H9 (cell line): ENCODE data around the gene PLXNC1. TPM values are rescaled to one million over a fixed set of nuclear protein-coding genes. Genes with fewer than 3 reads are reported as not detected.

Source experiments
- DNase-seq: peaks from one replicate; pipeline ENCODE4 v3.0.0-alpha.2; 2017
- H2AFZ ChIP-seq: one replicate; pipeline ENCODE4 v1.6.1; 2013; ENCODE audit warnings: mild to moderate bottlenecking, low read length, control low read depth, moderate library complexity
- H2AK5ac ChIP-seq: 2 replicates; pipeline ENCODE4 v1.6.1; 2013; ENCODE audit warnings: low read length, control low read depth, mixed read lengths; ENCODE audit not compliant: insufficient read length
- H2BK120ac ChIP-seq: one replicate; pipeline ENCODE4 v1.6.1; 2013; ENCODE audit warnings: low read depth, mild to moderate bottlenecking, low read length, control low read depth, inconsistent platforms; ENCODE audit not compliant: poor library complexity, severe bottlenecking
- H2BK12ac ChIP-seq: 2 replicates; pipeline ENCODE4 v1.6.1; 2013; ENCODE audit warnings: low read length, control low read depth, mixed read lengths, low read depth; ENCODE audit not compliant: insufficient read length
- H2BK15ac ChIP-seq: 2 replicates; pipeline ENCODE4 v1.6.1; 2013; ENCODE audit warnings: low read depth, low read length, control low read depth
- H2BK20ac ChIP-seq: one replicate; pipeline ENCODE4 v1.6.1; 2013; ENCODE audit warnings: low read depth, mild to moderate bottlenecking, low read length, control low read depth, inconsistent platforms; ENCODE audit not compliant: poor library complexity, severe bottlenecking
- H2BK5ac ChIP-seq: 2 replicates; pipeline ENCODE4 v1.6.1; 2013; ENCODE audit warnings: low read length, control low read depth, mixed read lengths; ENCODE audit not compliant: insufficient read length
- H3K14ac ChIP-seq: 2 replicates; pipeline ENCODE4 v1.6.1; 2013; ENCODE audit warnings: low read length, control low read depth; ENCODE audit not compliant: insufficient read depth
- H3K18ac ChIP-seq: 2 replicates; pipeline ENCODE4 v1.6.1; 2013; ENCODE audit warnings: low read depth, mild to moderate bottlenecking, mixed read lengths, low read length, control low read depth; ENCODE audit not compliant: insufficient read length
- H3K23ac ChIP-seq: 2 replicates; pipeline ENCODE4 v1.6.1; 2013; ENCODE audit warnings: low read length, control low read depth, mixed read lengths, low read depth; ENCODE audit not compliant: insufficient read length
- H3K23me2 ChIP-seq: 2 replicates; pipeline ENCODE4 v1.6.1; 2013; ENCODE audit warnings: low read depth, mild to moderate bottlenecking, mixed read lengths, low read length, control low read depth; ENCODE audit not compliant: insufficient read length, poor library complexity, severe bottlenecking
- H3K27ac ChIP-seq: 2 replicates; pipeline ENCODE4 v1.5.1; 2013; ENCODE audit warnings: low read length, control low read depth, mixed read lengths, low read depth; ENCODE audit not compliant: insufficient read length
- H3K27me3 ChIP-seq: 2 replicates; pipeline ENCODE4 v1.6.1; 2013; ENCODE audit warnings: low read length, control low read depth, inconsistent platforms; ENCODE audit not compliant: insufficient read depth
- H3K4ac ChIP-seq: 2 replicates; pipeline ENCODE4 v1.6.1; 2013; ENCODE audit warnings: low read depth, mild to moderate bottlenecking, control low read depth, inconsistent platforms, low read length, moderate library complexity
- H3K4me1 ChIP-seq: 2 replicates; pipeline ENCODE4 v1.6.1; 2013; ENCODE audit warnings: low read length, control low read depth, inconsistent platforms; ENCODE audit not compliant: insufficient read depth
- H3K4me2 ChIP-seq: 2 replicates; pipeline ENCODE4 v1.6.1; 2013; ENCODE audit warnings: low read length, control low read depth, mixed read lengths; ENCODE audit not compliant: insufficient read length, insufficient read depth
- H3K56ac ChIP-seq: 2 replicates; pipeline ENCODE4 v1.6.1; 2013; ENCODE audit warnings: low read depth, mild to moderate bottlenecking, mixed read lengths, low read length, control low read depth; ENCODE audit not compliant: insufficient read length
- H3K79me1 ChIP-seq: 2 replicates; pipeline ENCODE4 v1.6.1; 2013; ENCODE audit warnings: low read depth, mild to moderate bottlenecking, moderate library complexity, low read length, control low read depth, inconsistent platforms; ENCODE audit not compliant: insufficient read depth, poor library complexity, severe bottlenecking
- H3K79me2 ChIP-seq: 2 replicates; pipeline ENCODE4 v1.6.1; 2013; ENCODE audit warnings: low read length, control low read depth, inconsistent platforms; ENCODE audit not compliant: insufficient read depth
- H3K9ac ChIP-seq: 2 replicates; pipeline ENCODE4 v1.6.1; 2013; ENCODE audit warnings: low read length, control low read depth, mixed read lengths; ENCODE audit not compliant: insufficient read length; ENCODE audit errors: extremely low read depth
- H3K9me3 ChIP-seq: one replicate; pipeline ENCODE4 v1.6.1; 2013; ENCODE audit warnings: low read depth, low read length, inconsistent platforms; ENCODE audit not compliant: control insufficient read depth
- H3T11ph ChIP-seq: one replicate; pipeline ENCODE4 v1.6.1; 2013; ENCODE audit warnings: mild to moderate bottlenecking, low read length, control low read depth, inconsistent platforms
- H4K20me1 ChIP-seq: one replicate; pipeline ENCODE4 v1.6.1; 2013; ENCODE audit not compliant: control insufficient read depth, insufficient read length, insufficient read depth
- H4K5ac ChIP-seq: 2 replicates; pipeline ENCODE4 v1.6.1; 2013; ENCODE audit warnings: low read depth, mild to moderate bottlenecking, mixed read lengths, low read length, control low read depth; ENCODE audit not compliant: insufficient read length
- H4K8ac ChIP-seq: replicated peaks from 2 replicates; pipeline ENCODE4 v1.6.1; 2013; ENCODE audit warnings: low read length, control low read depth, mixed read lengths, low read depth; ENCODE audit not compliant: insufficient read length
- H4K91ac ChIP-seq: 2 replicates; pipeline ENCODE4 v1.6.1; 2013; ENCODE audit warnings: low read depth, mild to moderate bottlenecking, moderate library complexity, mixed read lengths, low read length, control low read depth; ENCODE audit not compliant: insufficient read length
- H3K27ac Mint-ChIP-seq, 3 experiments: 2 replicates in 2 of 3; 3 replicates in 1 of 3; pipeline ENCODE4 v1.8.0; 2020 to 2021; ENCODE audit warnings: mixed read lengths in 3 of 3, mild to moderate bottlenecking in 1 of 3, moderate library complexity in 1 of 3
- H3K27me3 Mint-ChIP-seq: 2 replicates; pipeline ENCODE4 v1.8.0; 2021; ENCODE audit warnings: low read depth, mild to moderate bottlenecking, moderate library complexity, mixed read lengths
- H3K36me3 Mint-ChIP-seq, 3 experiments: 2 replicates in 2 of 3; 3 replicates in 1 of 3; pipeline ENCODE4 v1.8.0; 2020 to 2021; ENCODE audit warnings: low read depth in 3 of 3, mixed read lengths in 3 of 3; ENCODE audit not compliant: insufficient read depth in 1 of 3
- H3K4me1 Mint-ChIP-seq, 2 experiments: 2 replicates each; pipeline ENCODE4 v1.8.0; 2020; ENCODE audit warnings: mixed read lengths in 2 of 2
- H3K4me3 Mint-ChIP-seq, 2 experiments: 2 replicates in 1 of 2; 3 replicates in 1 of 2; pipeline ENCODE4 v1.8.0; 2020 to 2021; ENCODE audit warnings: mild to moderate bottlenecking in 2 of 2, mixed read lengths in 2 of 2, moderate library complexity in 1 of 2
- H3K9me3 Mint-ChIP-seq, 2 experiments: 2 replicates in 1 of 2; 3 replicates in 1 of 2; pipeline ENCODE4 v1.8.0; 2020; ENCODE audit warnings: mild to moderate bottlenecking in 2 of 2, mixed read lengths in 2 of 2, moderate library complexity in 1 of 2
- CTCF ChIP-seq: fragments of 200-600 bp; sonication (generic); conservative IDR thresholded peaks from 3 replicates; pipeline ENCODE4 v1.8.0; 2021; ENCODE audit warnings: antibody characterized with exemption, mild to moderate bottlenecking
- WGBS: extraction: QIAGEN DNeasy Blood & Tissue Kit; methylation state at CpG from one replicate; pipeline ENCODE4 v1.1.7; 2013; ENCODE audit warnings: missing lambda C conversion rate, low lambda C conversion rate, mixed read lengths; ENCODE audit not compliant: insufficient read length; ENCODE audit errors: extremely low coverage; 5-methylcytosine and 5-hydroxymethylcytosine counted together
- total RNA-seq: library from RNA; stranded (reverse); gene quantifications from 2 replicates; pipeline ENCODE4 v1.2.1, GENCODE V29; 2021

Gene PLXNC1
- total RNA-seq, 1 experiment from 2014 or later: 1.2 TPM

- Histone ChIP-seq H4K8ac (no peak overlapping the region), H3K18ac (no peak overlapping the region), H3T11ph (no peak overlapping the region), H3K79me1 (no peaks in the 10 kb centered on the region), H4K20me1 (no peaks in the 10 kb centered on the region), H3K27ac (no peak overlapping the region), H3K27me3 (no peaks in the 10 kb centered on the region), H3K56ac (no peak overlapping the region), H3K14ac (no peak overlapping the region), H2BK12ac (no peak overlapping the region), H3K4me1 (peaks cover 7% of the 10 kb centered on the region; the same call in 1 of the 2 replicates), H3K4ac (no peak overlapping the region), H3K79me2 (no peaks in the 10 kb centered on the region), H2AFZ (no peak overlapping the region), H3K9me3 (no peaks in the 10 kb centered on the region), H4K5ac (no peak overlapping the region), H2BK120ac (no peak overlapping the region), H2AK5ac (no peak overlapping the region), H3K4me2 (no peak overlapping the region), H3K23ac (no peak overlapping the region), H2BK20ac (no peak overlapping the region), H2BK5ac (no peak overlapping the region), H2BK15ac (no peak overlapping the region), H3K9ac (no peak overlapping the region), H3K23me2 (no peaks in the 10 kb centered on the region), H4K91ac (no peak overlapping the region)
- peaks cover 23 to 25% of the 10 kb centered on the region in 2 experiments for H3K4me1 Mint-ChIP-seq
- DNase-seq: no peak
- no peaks in the 10 kb centered on the region for H3K9me3 Mint-ChIP-seq
- H3K27ac Mint-ChIP-seq: no peak overlapping the region
- WGBS: no CpG with 5 or more reads among the region's 5 CpGs
- no peak for TF ChIP-seq CTCF
- H3K36me3 Mint-ChIP-seq: peaks cover 13 to 41% (median 17%) of the 10 kb centered on the region in 3 experiments; a peak in 6 of 7 replicates
- no peak overlapping the region for H3K4me3 Mint-ChIP-seq
- H3K27me3 Mint-ChIP-seq: no peaks in the 10 kb centered on the region
These were observed 161.0 kb downstream of the PLXNC1 start for GRCh38 chr12:94309373-94309772.
